ENCODE data around the gene ARPC5L. TPM values are rescaled to one million over a fixed set of nuclear protein-coding genes. Genes with fewer than 3 reads are reported as not detected.

Gene ARPC5L
- total RNA-seq, 6 donors from 2014 or later: 17.8 to 45.9 (median 34.4) TPM

- DNase-seq (no peak), ATAC-seq (ENCODE audit: low FRiP score in 2 of 2) (no peak)
- Histone ChIP-seq H3K27me3 (no peaks in the 10 kb centered on the region), H3K36me3 (peaks cover 26 to 76% (median 70%) of the 10 kb centered on the region in 4 donors), H3K27ac (no peak overlapping the region), H3K9me3 (no peaks in the 10 kb centered on the region), H3K4me3 (no peak overlapping the region), H3K4me1 (peaks cover 34 to 46% (median 42%) of the 10 kb centered on the region in 4 donors)
- 92% methylated on average over 6 of the region's 6 CpGs for WGBS, 2 donors
- no peak for TF ChIP-seq CTCF (IDR thresholded peaks at IDR 0.05)
- TF ChIP-seq POLR2A (IDR thresholded peaks at IDR 0.05): no peak
- TF ChIP-seq EP300 (IDR thresholded peaks at IDR 0.05): no peak
- no peak for TF ChIP-seq POLR2AphosphoS5 (IDR thresholded peaks at IDR 0.05)
These were observed 13.6 kb downstream of the ARPC5L start for GRCh38 chr9:124875501-124875900.

GRCh38 chr9:124877021-124877782, 15.3 kb downstream of the ARPC5L start:
- H3K27ac ChIP-seq: no peak overlapping the region
- no peaks in the 10 kb centered on the region for H3K27me3 ChIP-seq
- WGBS, 2 donors: 85 to 86% methylated on average over 14 of the region's 14 CpGs
- DNase-seq (peak in 1 of 2 donors; percentile 59), ATAC-seq (ENCODE audit: low FRiP score in 2 of 2) (no peak)
- H3K4me3 ChIP-seq: no peak overlapping the region
- H3K4me1 ChIP-seq: peaks cover 17 to 29% (median 25%) of the 10 kb centered on the region in 4 donors
- TF ChIP-seq CTCF (IDR thresholded peaks at IDR 0.05) (no peak), POLR2A (IDR thresholded peaks at IDR 0.05) (no peak), POLR2AphosphoS5 (IDR thresholded peaks at IDR 0.05) (no peak), EP300 (IDR thresholded peaks at IDR 0.05) (no peak)
- H3K36me3 ChIP-seq: peaks cover 27 to 93% (median 86%) of the 10 kb centered on the region in 4 donors
- no peaks in the 10 kb centered on the region for H3K9me3 ChIP-seq

GRCh38 chr9:124878021-124878420, 16.1 kb downstream of the ARPC5L start:
- no peak for TF ChIP-seq CTCF (IDR thresholded peaks at IDR 0.05)
- TF ChIP-seq POLR2AphosphoS5 (IDR thresholded peaks at IDR 0.05): no peak
- TF ChIP-seq POLR2A (IDR thresholded peaks at IDR 0.05): no peak
- no peak for TF ChIP-seq EP300 (IDR thresholded peaks at IDR 0.05)
- 56 to 67% methylated on average over 1 of the region's 1 CpG for WGBS, 2 donors
- peak in 1 of 2 donors; percentile 44 for ATAC-seq (ENCODE audit: low FRiP score in 2 of 2)
- Histone ChIP-seq H3K9me3 (no peaks in the 10 kb centered on the region), H3K27me3 (no peaks in the 10 kb centered on the region), H3K27ac (no peak overlapping the region), H3K4me1 (peaks cover 10 to 21% (median 16%) of the 10 kb centered on the region in 4 donors), H3K36me3 (peaks cover 29 to 100% (median 92%) of the 10 kb centered on the region in 4 donors), H3K4me3 (no peak overlapping the region)
- no peak for DNase-seq

- ATAC-seq (ENCODE audit: low FRiP score in 2 of 2): no peak
- WGBS, 2 donors: 90 to 96% methylated on average over 6 of the region's 6 CpGs
- Histone ChIP-seq H3K27me3 (no peaks in the 10 kb centered on the region), H3K4me3 (no peak overlapping the region), H3K36me3 (peaks cover 29 to 98% (median 88%) of the 10 kb centered on the region in 4 donors), H3K27ac (no peak overlapping the region), H3K9me3 (no peaks in the 10 kb centered on the region), H3K4me1 (peaks cover 5 to 16% (median 11%) of the 10 kb centered on the region in 4 donors)
- DNase-seq: no peak
- no peak for TF ChIP-seq POLR2A (IDR thresholded peaks at IDR 0.05)
- TF ChIP-seq POLR2AphosphoS5 (IDR thresholded peaks at IDR 0.05): no peak
- TF ChIP-seq EP300 (IDR thresholded peaks at IDR 0.05): no peak
- TF ChIP-seq CTCF (IDR thresholded peaks at IDR 0.05): no peak
These were observed 16.6 kb downstream of the ARPC5L start for GRCh38 chr9:124878518-124878917.

Data from upper lobe of left lung (tissue), 6 donors.